GM19438 (cell line): ENCODE measurements around the gene TTC9.

Source experiments
- ATAC-seq: cut with Tn5 transposase; IDR thresholded peaks from one replicate; pipeline ENCODE4 v1.9.1; 2021; ENCODE audit warnings: low read depth; ENCODE audit not compliant: unreplicated experiment

The TTC9 gene

GRCh38 chr14:70643967-70644366 lies 2.3 kb downstream of the TTC9 start:
- no peak for ATAC-seq

GRCh38 chr14:70645892-70646291 lies 4.2 kb downstream of the TTC9 start:
- ATAC-seq = no peak

GRCh38 chr14:70646705-70647104 lies 5.0 kb downstream of the TTC9 start:
- ATAC-seq = no peak

- no peak for ATAC-seq
These were observed 6.6 kb downstream of the TTC9 start for GRCh38 chr14:70648346-70648745.

GRCh38 chr14:70649803-70650202 lies 8.1 kb downstream of the TTC9 start:
- no peak for ATAC-seq

GRCh38 chr14:70651522-70651921 lies 9.8 kb downstream of the TTC9 start:
- no peak for ATAC-seq

- ATAC-seq = no peak
These were observed 11.2 kb downstream of the TTC9 start for GRCh38 chr14:70652871-70653270.

- ATAC-seq = no peak
These were observed 11.9 kb downstream of the TTC9 start for GRCh38 chr14:70653662-70654061.

- ATAC-seq = no peak
These were observed 12.9 kb downstream of the TTC9 start for GRCh38 chr14:70654632-70655031.

- ATAC-seq = peak; percentile 69
These were observed 13.6 kb downstream of the TTC9 start for GRCh38 chr14:70655110-70655826.

- no peak for ATAC-seq
These were observed 17.2 kb downstream of the TTC9 start for GRCh38 chr14:70658899-70659298.

- no peak for ATAC-seq
These were observed 19.5 kb downstream of the TTC9 start for GRCh38 chr14:70660967-70661893.

- ATAC-seq = no peak
These were observed 20.4 kb downstream of the TTC9 start for GRCh38 chr14:70662080-70662479.

- no peak for ATAC-seq
These were observed 21.1 kb downstream of the TTC9 start for GRCh38 chr14:70662816-70663215.

GRCh38 chr14:70663707-70664179 lies 22.0 kb downstream of the TTC9 start:
- no peak for ATAC-seq

- ATAC-seq = peak; percentile 27
These were observed 23.2 kb downstream of the TTC9 start for GRCh38 chr14:70664698-70665447.

GRCh38 chr14:70665448-70666360 lies 24.0 kb downstream of the TTC9 start:
- peak; percentile 50 for ATAC-seq

GRCh38 chr14:70666361-70666686 lies 24.6 kb downstream of the TTC9 start:
- ATAC-seq = no peak

- no peak for ATAC-seq
These were observed 29.4 kb downstream of the TTC9 start for GRCh38 chr14:70670992-70671651.
